GM18511 (cell line): Measurements from ENCODE around the gene MARK3.
"Not testable (repeated sequence)": the region's sequence is repeated elsewhere in the genome, so short reads cannot be mapped to it uniquely, and the experiment has no call there.

ENCODE experiments used
- ATAC-seq: cut with Tn5 transposase; IDR thresholded peaks from one replicate; pipeline ENCODE4 v1.9.1; 2021; ENCODE audit warnings: mild to moderate bottlenecking, moderate library complexity; ENCODE audit not compliant: unreplicated experiment

MARK3 gene

DNA sequence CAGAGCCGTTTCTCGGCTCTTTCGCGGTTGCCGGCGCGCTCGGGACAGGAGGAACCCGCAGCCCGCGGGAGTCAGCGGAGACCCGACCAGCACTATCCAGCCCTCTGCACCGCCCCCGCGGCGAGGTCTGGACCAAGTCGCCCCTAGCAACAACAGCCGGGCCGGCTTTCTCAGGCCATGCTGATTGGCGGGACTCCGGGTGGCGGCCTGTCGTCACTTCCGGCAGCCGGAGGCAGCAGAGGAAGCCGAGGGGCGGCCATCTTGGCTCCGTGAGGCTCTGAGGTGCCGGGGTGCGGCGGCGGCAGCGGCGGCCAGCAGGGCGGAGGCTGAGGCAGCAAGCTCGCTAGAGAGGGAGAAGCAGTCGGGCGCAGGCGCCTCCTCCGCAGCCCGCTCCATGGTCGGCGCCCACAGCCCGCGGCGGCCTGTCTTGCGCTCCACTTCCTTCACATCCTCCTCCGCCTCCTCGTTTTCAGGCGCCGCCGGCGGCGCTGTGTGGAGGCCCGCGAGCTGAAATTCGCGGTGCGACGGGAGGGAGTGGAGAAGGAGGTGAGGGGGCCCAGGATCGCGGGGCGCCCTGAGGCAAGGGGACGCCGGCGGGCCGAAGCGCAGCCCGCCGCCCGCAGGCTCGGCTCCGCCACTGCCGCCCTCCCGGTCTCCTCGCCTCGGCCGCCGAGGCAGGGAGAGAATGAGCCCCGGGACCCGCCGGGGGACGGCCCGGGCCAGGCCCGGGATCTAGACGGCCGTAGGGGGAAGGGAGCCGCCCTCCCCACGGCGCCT lies at the start of gene MARK3:
TSS of gene MARK3 (plus strand) at position 264 of the 777 bp plus-strand sequence. CDS start 615 bp downstream, outside the sequence.
- ATAC-seq, result peak; percentile 96

DNA sequence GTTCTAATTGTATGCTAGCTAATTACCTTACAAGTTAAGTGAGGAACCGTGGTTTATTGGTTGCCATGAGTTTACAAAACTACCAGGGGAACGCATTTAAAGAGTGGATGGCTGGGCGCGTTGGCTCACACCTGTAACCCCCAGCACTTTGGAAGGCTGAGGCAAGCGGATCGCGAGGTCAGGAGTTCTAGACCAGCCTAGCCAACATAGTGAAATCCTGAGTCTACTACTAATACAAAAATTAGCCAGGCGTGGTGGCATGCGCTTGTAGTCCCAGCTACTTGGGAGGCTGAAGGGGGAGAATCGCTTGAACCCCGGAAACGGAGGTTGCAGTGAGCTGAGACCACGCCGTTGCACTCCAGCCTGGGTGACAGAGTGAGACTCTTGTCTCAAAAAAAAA lies 49.0 kb upstream of the MARK3 start:
- ATAC-seq, result no peak

- ATAC-seq, result no peak
Measured at GRCh38 chr14:103337794-103338193, 47.4 kb upstream of the MARK3 start.

DNA sequence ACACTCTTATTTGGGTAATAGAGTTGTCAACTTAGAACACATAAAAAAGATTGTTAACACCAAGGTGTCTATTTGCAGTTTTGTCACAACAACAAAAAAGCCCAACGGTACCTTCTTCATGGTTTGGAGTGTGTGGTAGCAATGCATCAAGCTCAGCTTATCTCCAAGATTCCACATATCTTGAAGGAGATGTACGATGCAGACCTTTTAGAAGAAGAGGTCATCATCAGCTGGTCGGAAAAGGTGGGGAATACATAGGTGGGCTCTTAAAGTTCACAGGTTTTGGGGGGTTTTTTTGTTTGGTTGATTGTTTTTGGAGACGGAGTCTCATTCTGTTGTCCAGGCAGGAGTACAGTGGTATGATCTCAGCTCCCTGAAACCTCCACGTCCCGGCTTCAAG lies 45.7 kb upstream of the MARK3 start:
- ATAC-seq, result no peak

DNA sequence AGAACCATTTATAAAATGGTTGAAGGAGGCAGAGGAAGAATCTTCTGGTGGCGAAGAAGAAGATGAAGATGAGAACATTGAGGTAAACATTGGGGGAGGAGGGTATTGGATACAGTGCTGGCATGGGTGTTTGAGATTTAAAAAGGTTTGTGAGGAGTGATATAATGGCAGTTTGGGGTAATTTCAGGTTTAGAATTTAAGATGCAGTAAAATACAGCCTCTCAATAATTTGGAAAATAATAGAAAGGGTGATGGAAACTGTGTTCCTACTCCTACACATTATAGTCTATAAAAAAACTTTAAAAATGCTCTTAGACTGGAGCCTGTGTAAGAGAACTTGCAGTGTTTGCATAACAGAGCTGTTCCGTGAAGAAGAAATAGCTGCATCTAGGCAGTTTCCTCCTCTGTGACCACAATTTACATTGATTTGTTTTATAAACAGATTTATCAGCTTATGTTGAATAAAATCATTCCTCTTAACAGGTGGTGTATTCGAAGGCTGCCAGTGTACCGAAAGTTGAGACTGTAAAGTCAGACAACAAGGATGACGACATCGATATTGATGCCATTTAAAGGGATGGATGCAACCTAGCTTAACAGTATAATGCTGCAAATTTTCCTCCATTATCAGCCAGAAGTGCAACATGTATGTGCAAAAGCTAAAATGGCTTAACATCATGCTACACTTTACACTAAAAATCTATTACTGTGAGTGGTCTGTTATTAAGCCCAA lies 44.6 kb upstream of the MARK3 start:
- ATAC-seq, result no peak

- no peak for ATAC-seq
Measured at GRCh38 chr14:103341250-103342129, 43.7 kb upstream of the MARK3 start.

DNA sequence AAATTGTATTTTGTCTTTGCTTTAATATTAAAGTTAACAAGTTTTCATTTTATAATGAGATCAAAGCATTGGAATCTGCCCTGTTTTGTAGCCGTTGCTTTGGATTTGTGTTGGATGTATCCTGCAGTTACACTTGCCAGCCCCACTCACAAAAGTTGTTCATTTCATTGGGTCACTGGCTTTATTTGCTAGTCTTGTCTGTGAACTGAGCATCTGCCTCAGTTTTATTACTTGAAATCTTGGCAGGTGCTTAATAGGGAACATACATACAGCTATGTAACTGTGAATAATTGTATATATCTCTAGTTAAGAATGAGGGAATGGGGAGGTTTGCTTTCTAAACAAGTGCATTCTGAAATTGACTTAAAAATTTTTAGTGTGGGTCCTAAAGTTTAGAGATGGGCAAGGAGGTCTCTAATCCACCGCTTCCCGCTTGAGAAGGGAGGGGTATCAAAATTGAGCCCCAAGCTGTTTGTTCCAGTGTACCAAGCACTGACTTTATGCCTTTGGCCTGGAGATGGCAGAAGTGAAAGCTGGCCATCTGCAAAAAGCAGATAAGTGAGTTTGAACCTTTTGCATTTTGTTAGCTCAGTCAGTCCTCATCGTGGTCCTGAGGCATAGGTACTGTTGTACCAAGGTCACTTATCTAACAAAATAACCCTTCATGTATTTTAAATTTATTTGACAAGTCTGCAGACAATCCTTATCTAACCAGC lies 41.9 kb upstream of the MARK3 start:
- ATAC-seq, result no peak

GRCh38 chr14:103343905-103344797 lies 41.1 kb upstream of the MARK3 start:
- no peak for ATAC-seq

GRCh38 chr14:103346286-103346685 lies 38.9 kb upstream of the MARK3 start:
- no peak for ATAC-seq

- ATAC-seq, result no peak
Measured at GRCh38 chr14:103347091-103347815, 38.0 kb upstream of the MARK3 start.

DNA sequence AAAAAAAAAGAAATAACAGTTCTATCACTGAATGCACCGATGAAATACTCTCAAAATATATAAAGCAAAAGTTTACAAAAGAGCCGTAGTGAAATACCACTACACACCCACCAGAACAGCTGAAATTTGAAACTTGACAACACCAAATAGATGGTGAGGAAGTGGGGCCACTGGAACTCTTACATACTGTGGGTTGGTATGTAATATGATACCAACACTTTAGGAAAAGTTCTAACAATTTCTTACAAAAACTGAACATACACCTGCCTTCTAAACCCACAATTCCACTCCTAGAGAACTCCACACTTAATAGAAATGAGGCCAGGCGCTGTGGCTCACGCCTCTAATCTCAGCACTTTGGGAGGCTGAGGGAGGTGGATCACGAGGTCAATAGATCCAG lies 37.1 kb upstream of the MARK3 start:
- no peak for ATAC-seq

GRCh38 chr14:103349982-103350381 lies 35.2 kb upstream of the MARK3 start:
- no peak for ATAC-seq

DNA sequence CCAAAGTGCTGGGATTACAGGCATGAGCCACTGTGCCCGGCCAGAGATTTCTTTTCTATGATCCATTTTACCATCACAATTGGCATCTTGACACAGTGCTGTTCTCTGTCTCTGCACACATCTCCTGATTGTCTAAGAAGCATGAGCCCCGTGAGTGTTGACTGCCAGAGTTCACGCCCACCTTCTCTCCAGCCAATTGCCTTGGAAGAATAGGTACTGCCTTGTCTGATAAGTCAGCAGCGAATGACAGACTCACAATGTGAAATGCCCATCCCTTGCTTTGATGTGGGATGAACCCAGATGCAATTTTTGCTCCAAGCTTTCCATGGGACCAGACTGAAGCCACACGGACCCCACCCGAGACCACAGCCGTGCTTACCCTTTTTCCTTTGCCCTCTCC lies 31.9 kb upstream of the MARK3 start:
- ATAC-seq, result no peak

GRCh38 chr14:103354141-103354540 lies 31.1 kb upstream of the MARK3 start:
- no peak for ATAC-seq

DNA sequence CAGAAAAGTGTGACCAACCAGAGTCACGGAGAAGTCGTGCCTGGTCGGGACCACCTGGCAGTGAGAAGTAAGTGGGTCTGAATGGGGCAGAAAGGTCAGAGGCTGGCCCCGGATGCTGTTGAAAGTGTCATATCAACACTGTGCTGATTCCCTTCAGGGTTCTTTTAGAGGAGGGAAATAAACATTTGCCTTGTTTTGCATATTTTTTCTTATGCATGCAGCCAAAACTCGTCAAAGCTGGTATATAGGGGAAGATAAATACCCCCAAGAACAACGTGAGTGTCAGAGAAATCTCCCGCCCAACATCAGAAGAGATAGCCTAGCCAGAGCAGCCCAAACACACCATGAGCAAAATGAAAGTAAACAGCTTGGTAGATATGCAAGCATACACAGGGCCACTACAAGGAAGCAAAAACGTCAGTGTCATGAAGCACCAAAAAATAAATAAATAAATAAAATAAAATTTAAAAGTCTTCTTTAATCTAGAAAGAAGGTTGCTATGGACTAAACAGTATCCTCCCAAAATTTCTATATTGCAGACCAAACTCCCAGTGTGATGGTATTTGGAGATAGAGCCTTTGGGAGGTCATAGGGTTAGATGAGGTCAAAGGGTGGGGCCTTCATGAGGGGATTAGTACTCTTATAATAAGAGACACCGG lies 29.1 kb upstream of the MARK3 start:
- ATAC-seq, result no peak

DNA sequence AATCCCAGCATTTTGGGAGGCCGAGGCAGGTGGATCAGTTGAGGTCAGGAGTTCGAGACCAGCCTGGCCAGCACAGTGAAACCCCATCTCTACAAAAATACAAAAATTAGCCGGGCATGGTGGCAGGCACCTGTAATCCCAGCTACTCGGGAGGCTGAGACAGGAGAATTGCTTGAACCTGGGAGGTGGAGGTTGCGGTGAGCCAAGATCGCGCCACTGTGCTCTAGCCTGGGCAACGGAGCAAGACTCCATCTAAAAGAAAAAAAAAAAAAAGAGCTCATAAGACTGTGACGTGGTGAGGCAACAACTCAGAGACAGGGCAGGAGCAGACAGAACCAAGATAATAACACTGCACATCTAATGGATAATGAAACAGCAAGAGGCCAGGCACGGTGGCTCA lies 27.7 kb upstream of the MARK3 start:
- ATAC-seq, result not testable (repeated sequence)

DNA sequence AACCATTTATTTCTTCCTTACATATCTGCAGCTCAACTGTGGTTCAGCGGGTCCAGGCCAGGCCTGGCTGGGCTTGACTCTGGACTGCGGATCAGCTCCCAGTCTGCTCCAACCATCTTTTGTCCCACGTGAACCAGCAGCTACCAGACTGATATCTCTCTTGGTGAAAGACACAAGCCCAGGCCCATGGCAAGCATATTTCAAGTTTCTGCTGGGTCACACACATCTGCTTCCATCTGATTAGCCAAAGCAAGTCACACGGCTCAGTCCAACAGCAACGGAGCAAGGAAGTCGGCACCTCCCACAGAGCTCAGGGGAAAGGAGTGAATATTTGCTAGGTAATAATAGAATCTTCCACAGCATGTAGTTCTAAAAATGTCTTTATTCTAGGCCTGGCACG lies 24.7 kb upstream of the MARK3 start:
- no peak for ATAC-seq

DNA sequence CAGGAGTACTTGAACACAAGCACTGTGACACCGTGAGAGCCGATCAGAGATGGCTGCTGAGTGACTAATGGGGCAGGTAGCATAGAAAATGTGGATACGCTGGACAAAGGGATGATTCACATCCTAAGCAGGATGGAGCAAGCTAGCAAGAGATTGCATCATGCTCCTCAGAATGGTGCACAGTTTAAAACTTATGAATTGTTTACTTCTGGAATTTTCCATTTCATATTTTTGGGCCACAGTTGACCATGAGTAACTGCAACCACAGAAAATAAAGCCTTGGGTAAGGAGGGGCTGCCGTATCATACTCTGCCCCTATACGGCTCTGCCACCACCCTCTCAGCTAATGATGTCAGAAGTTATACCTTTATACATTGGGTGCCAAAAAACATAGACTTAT lies 23.3 kb upstream of the MARK3 start:
- no peak for ATAC-seq

- ATAC-seq, result no peak
Measured at GRCh38 chr14:103362780-103363179, 22.4 kb upstream of the MARK3 start.
